ENCODE measurements around the gene RBBP5.

RBBP5 gene

DNA sequence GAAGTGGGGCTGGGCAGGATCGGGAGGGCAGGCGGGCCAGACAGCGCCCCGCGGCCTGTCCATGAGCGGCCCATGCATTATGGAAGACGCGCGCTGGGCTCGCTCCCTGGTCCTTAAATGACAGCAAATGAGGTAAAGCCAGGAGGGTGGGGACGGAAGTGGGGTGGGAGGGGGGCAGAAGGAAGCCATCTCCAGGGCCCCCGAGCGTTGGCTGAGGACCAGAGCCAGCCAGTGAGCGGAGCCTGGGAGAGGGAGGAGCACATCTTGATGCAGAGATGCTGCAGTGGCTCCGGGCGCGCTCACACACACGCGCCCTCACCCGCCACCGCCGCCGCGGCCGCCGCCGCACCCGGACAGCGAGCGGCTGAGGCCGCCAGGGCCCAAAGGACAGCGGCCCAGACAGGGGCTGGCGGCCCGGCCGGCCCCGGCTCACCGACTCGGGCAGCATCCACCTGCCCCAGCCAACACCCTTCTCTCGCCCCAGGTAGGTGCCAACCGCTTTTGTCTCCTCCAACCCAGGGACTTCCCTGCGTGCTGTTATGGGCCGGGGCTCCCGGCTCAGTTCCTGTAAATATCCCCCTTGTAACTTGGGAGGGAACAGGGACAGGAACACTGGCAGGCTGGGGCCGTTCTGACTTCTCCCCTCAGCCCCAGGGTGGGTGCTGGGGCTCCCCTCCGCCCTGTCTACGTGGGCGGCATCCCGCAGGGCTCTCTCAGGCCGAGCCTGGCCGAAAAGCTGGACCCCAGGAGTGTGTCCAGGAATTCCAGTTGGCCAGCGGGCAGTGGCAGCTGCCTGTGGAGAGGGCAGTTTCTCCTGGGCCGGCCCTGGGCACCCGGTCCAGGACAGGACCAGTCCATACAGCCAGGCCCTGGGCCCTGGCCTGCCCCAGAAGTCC, 78.6 kb downstream of the RBBP5 start, which contains the start of gene CNTN2:
Gene CNTN2, plus strand, starts transcription at position 302 of the 896 bp plus-strand sequence. CDS start 9,974 bp downstream, outside the sequence.
- H3K36me3 ChIP-seq (ENCODE audit: control insufficient read depth, insufficient read depth, low read length, severe bottlenecking), result no peaks in the 10 kb centered on the region
- no peak within 1 kb of the TSS for H3K4me3 ChIP-seq (ENCODE audit: low read length)
- no peaks in the 10 kb centered on the region for H3K4me1 ChIP-seq (ENCODE audit: control insufficient read depth, insufficient read depth, low read length)
- peaks cover 79% of the 10 kb centered on the region for H3K27me3 ChIP-seq (replicated peaks; ENCODE audit: control insufficient read depth, insufficient read depth, low read length)
- peak; percentile 10 for DNase-seq (ENCODE audit: low read depth)
- no peaks in the 10 kb centered on the region for H3K9me3 ChIP-seq (ENCODE audit: control insufficient read depth, low read length)
- H3K9ac ChIP-seq (ENCODE audit: low read length), result no peak within 1 kb of the TSS

DNA sequence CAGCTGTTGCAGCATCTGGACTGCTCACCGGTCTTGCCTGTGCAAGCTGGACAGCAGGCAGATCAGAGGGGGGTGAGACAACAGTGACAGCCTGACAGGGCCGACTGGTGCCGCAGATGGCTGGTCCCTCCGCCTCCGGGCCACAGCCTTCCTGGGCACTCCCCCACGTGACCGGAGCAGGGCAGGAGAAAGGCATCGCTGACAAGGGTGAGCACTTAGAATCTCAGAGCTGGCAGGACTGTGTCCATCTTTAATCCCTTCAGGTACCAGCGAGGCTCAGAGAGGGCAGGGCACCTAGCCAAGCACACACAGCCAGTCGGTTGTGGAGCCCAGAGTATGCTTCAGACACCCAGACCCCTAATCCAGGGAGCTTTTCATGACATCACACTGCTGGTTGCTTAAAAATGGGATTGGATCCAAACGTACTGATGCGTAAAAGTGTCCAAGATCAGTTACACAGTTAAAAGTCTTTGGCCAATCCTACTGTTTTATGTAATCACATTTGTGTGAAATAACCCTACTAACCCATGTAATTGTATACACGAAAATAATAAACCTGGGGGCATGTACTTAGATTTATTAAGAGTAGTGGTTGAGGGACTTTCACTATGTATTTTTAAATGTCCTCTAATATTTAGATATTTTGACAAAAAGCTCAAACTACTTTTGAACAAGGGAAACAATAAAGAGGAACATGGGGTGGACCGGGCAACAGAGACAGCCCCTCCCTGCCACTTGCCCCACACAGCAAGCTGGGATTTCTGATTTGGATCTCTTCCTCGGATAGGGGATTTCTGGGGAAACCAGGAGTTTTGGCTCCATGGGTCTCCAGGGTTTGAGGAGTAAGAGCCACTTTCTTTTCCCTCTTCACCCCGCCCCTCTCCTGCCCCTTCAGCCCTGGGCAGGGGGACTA, 79.5 kb downstream of the RBBP5 start:
- no peak for DNase-seq (ENCODE audit: low read depth)
- H3K4me3 ChIP-seq (ENCODE audit: low read length), result no peak overlapping the region
- H3K9me3 ChIP-seq (ENCODE audit: control insufficient read depth, low read length), result no peaks in the 10 kb centered on the region
- peaks cover 74% of the 10 kb centered on the region for H3K27me3 ChIP-seq (replicated peaks; ENCODE audit: control insufficient read depth, insufficient read depth, low read length)
- H3K4me1 ChIP-seq (ENCODE audit: control insufficient read depth, insufficient read depth, low read length), result no peaks in the 10 kb centered on the region
- no peak overlapping the region for H3K9ac ChIP-seq (ENCODE audit: low read length)
- H3K36me3 ChIP-seq (ENCODE audit: control insufficient read depth, insufficient read depth, low read length, severe bottlenecking), result no peaks in the 10 kb centered on the region

DNA sequence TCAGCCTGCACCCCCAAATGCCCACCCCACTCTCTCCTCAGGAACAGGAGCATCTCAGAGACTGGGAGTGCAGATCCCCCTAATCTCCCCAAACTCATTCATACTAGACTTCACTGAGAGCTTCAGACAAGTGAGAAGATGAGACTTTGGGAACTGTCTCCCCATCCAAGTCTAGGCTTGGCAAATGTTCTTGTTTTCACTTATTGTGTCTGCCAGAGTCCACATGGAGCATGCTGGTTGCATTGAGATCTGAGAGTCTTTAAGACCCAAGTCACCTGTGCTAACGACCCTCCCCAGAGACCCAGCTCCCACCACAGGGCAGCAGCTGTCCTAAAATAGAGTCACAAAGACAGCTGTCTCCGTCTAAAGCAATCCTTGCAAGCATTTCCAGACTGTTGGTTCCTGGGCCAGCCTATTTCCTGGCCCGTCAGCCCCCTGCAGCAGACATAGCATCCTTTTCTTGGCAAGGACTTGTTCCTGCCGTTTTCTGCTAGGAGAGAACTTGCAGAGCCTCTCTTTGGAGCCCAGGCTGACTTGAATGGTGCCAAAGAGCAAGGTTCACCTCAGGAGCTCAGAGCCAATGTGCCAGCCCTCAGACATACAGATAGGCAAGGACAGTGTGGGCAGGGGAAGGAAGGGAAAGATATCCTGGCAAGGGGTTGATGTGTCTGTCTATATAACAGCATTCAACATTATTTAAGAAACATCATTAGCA, 80.6 kb downstream of the RBBP5 start:
- no peak for DNase-seq (ENCODE audit: low read depth)
- Histone ChIP-seq H3K9me3 (ENCODE audit: control insufficient read depth, low read length) (no peaks in the 10 kb centered on the region), H3K9ac (ENCODE audit: low read length) (no peak overlapping the region), H3K4me1 (ENCODE audit: control insufficient read depth, insufficient read depth, low read length) (no peaks in the 10 kb centered on the region), H3K27me3 (replicated peaks; ENCODE audit: control insufficient read depth, insufficient read depth, low read length) (peaks cover 72% of the 10 kb centered on the region), H3K4me3 (ENCODE audit: low read length) (no peak overlapping the region), H3K36me3 (ENCODE audit: control insufficient read depth, insufficient read depth, low read length, severe bottlenecking) (no peaks in the 10 kb centered on the region)

DNA sequence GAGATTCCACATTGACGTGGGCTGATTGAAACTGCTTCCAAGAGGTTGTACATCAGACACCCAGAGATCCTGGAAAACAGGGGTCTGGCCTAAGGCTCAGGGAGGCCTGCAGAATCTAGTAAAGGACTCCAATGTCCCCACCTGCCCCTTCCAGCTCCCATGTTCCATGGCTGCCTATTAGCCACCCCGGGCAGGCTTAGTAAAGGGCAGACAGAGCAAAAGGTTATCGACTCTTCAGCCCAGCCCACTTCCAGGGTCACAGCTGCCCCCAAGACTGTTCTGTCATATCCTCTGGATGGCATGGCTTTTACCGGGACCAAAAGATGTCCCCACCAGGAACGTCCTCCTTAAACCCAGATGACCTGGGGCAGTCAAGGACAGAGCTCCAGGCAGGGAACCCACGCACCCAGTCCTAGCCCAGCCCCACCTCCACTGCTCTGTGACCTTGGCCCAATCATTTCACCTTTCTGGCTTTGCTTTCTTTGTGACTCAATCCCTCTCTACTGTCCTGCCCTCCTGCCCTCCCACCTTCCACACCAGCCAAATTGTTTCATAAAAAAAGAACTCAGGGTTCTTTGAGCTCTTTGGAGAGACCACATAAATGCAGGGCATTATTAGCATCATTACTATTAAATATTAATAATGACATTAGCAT, 83.5 kb downstream of the RBBP5 start:
- no peak overlapping the region for H3K9ac ChIP-seq (ENCODE audit: low read length)

DNA sequence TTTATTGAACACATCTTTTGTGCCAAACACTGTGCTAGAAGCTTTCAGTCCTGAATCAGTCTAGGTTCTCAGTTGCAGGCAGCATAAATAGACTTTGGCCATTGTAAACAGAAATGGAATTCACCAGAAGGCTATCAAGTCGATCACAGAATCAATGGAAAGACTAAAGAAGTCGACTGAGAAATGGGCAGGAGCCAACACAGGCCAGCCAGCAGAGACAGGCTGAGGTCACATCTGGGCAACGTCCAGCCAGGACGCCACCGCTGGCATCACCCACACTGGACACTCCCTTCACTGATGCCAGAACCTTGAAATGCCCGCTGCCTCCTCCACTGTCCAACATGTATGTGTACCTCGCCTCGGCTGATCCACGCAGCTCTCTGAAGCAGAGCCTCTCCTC, 84.2 kb downstream of the RBBP5 start:
- no peaks in the 10 kb centered on the region for H3K36me3 ChIP-seq (ENCODE audit: control insufficient read depth, insufficient read depth, low read length, severe bottlenecking)
- peaks cover 2% of the 10 kb centered on the region for H3K9me3 ChIP-seq (ENCODE audit: control insufficient read depth, low read length)
- H3K27me3 ChIP-seq (replicated peaks; ENCODE audit: control insufficient read depth, insufficient read depth, low read length), result peaks cover 75% of the 10 kb centered on the region
- no peak overlapping the region for H3K9ac ChIP-seq (ENCODE audit: low read length)
- H3K4me1 ChIP-seq (ENCODE audit: control insufficient read depth, insufficient read depth, low read length), result no peaks in the 10 kb centered on the region
- no peak for DNase-seq (ENCODE audit: low read depth)
- no peak overlapping the region for H3K4me3 ChIP-seq (ENCODE audit: low read length)

More for the DNA sequence above, 83.5 kb downstream of the RBBP5 start:
- Histone ChIP-seq H3K27me3 (replicated peaks; ENCODE audit: control insufficient read depth, insufficient read depth, low read length) (peaks cover 68% of the 10 kb centered on the region), H3K4me1 (ENCODE audit: control insufficient read depth, insufficient read depth, low read length) (no peaks in the 10 kb centered on the region), H3K36me3 (ENCODE audit: control insufficient read depth, insufficient read depth, low read length, severe bottlenecking) (no peaks in the 10 kb centered on the region), H3K9me3 (ENCODE audit: control insufficient read depth, low read length) (peaks cover 2% of the 10 kb centered on the region), H3K4me3 (ENCODE audit: low read length) (no peak overlapping the region)
- DNase-seq (ENCODE audit: low read depth), result no peak
